A549 (cell line): ENCODE data around the gene ZNF646. TPM values are rescaled to one million over a fixed set of nuclear protein-coding genes. Genes with fewer than 3 reads are reported as not detected.
A peak's percentile ranks its signal among the peaks of the same experiment; 100 is the strongest.
"Not testable (repeated sequence)": the region's sequence is repeated elsewhere in the genome, so short reads cannot be mapped to it uniquely, and the experiment has no call there.

ENCODE experiments used
- ATAC-seq, 2 experiments: fragments of 200-7000 bp in 1 of 2; fragments of >200 bp in 1 of 2; cut with Nextera tagmentation in 1 of 2; cut with Tn5 transposase in 1 of 2; 3 replicates each; pipeline versions ENCODE4 v1.8.0 to v1.9.1; 2018 to 2020; ENCODE audit warnings: mild to moderate bottlenecking in 1 of 2, moderate library complexity in 1 of 2
- CTCF ChIA-PET: fragments of 300-600 bp; sonication (Branson Sonifier 250); formaldehyde crosslinking; extraction: SDS; loops from one replicate; lab custom pipeline; 2021; ENCODE audit warnings: antibody characterized with exemption, inconsistent platforms; lab: Yijun Ruan, JAX
- POLR2A ChIA-PET: fragments of 350-600 bp; formaldehyde crosslinking; extraction: SDS; loops from one replicate; lab custom pipeline; 2021; ENCODE audit warnings: antibody characterized with exemption, inconsistent platforms; lab: Yijun Ruan, JAX
- DNase-seq, 2 experiments: peaks; one replicate each; pipeline versions ENCODE4 v3.0.0 to v3.0.0-alpha.2; 2011 to 2016; ENCODE audit warnings: low read depth in 1 of 2, low spot score in 1 of 2
- FAIRE-seq: peaks from 2 replicates; lab custom pipeline; 2011; peaks lifted over from hg19 to GRCh38; lab: Jason Lieb, UNC
- H3K27ac ChIP-seq, 2 experiments: fragments of >200 bp; sonication (Bioruptor Twin); formaldehyde crosslinking; 3 replicates each; pipeline ENCODE4 v1.5.1; 2016 to 2017
- H3K4me1 ChIP-seq: fragments of >200 bp; sonication (Bioruptor Twin); formaldehyde crosslinking; 3 replicates; pipeline ENCODE4 v1.6.1; 2016
- H3K4me2 ChIP-seq: fragments of >200 bp; sonication (Bioruptor Twin); formaldehyde crosslinking; 3 replicates; pipeline ENCODE4 v1.6.1; 2016
- H3K4me3 ChIP-seq: fragments of >200 bp; sonication (Bioruptor Twin); formaldehyde crosslinking; 3 replicates; pipeline ENCODE4 v1.5.1; 2016
- H3K9me3 ChIP-seq: fragments of >200 bp; sonication (Bioruptor Twin); formaldehyde crosslinking; 3 replicates; pipeline ENCODE4 v1.6.1; 2016
- CBX2 ChIP-seq: fragments of 200-600 bp; sonication (generic); IDR thresholded peaks from 2 replicates; pipeline ENCODE4 v1.6.1; 2016; ENCODE audit warnings: low read depth, mild to moderate bottlenecking, borderline replicate concordance
- CHD4 ChIP-seq: fragments of 200-600 bp; sonication (generic); IDR thresholded peaks from 2 replicates; pipeline ENCODE4 v1.6.1; 2016; ENCODE audit warnings: antibody characterized with exemption, mild to moderate bottlenecking, borderline replicate concordance
- E2F6 ChIP-seq: IDR thresholded peaks from 2 replicates; pipeline ENCODE4 v1.6.1; 2012; ENCODE audit warnings: low read depth, borderline replicate concordance
- EHF ChIP-seq: fragments of 250-450 bp; sonication (Bioruptor Pico); IDR thresholded peaks from 2 replicates; pipeline ENCODE4 v1.5.0; 2020; ENCODE audit warnings: mild to moderate bottlenecking
- EHMT2 ChIP-seq: fragments of 200-600 bp; sonication (generic); IDR thresholded peaks from 2 replicates; pipeline ENCODE4 v1.6.1; 2016; ENCODE audit warnings: antibody characterized with exemption, low read depth, mild to moderate bottlenecking, moderate library complexity
- EP300 ChIP-seq, 2 experiments: fragments of >200 bp; sonication (Bioruptor Twin); formaldehyde crosslinking; IDR thresholded peaks; 2 replicates in 1 of 2; 3 replicates in 1 of 2; pipeline ENCODE4 v1.6.1; 2016 to 2017
- FOSB ChIP-seq: fragments of 250-450 bp; sonication (Bioruptor Pico); IDR thresholded peaks from 2 replicates; pipeline ENCODE4 v1.5.0; 2020; ENCODE audit warnings: mild to moderate bottlenecking, moderate library complexity
- FOSL2 ChIP-seq, 2 experiments: fragments of 450-650 bp in 1 of 2; fragments of >200 bp in 1 of 2; sonication (Bioruptor Twin) in 1 of 2; formaldehyde crosslinking; IDR thresholded peaks; 2 replicates each; pipeline versions ENCODE4 v1.5.0 to v1.6.1; 2016 to 2020; ENCODE audit warnings: mild to moderate bottlenecking in 1 of 2, moderate library complexity in 1 of 2
- GATA3 ChIP-seq: IDR thresholded peaks from 2 replicates; pipeline ENCODE4 v1.6.1; 2012; ENCODE audit warnings: borderline replicate concordance
- HDAC2 ChIP-seq: fragments of 200-600 bp; sonication (generic); IDR thresholded peaks from 2 replicates; pipeline ENCODE4 v1.6.1; 2016
- HES2 ChIP-seq: fragments of >200 bp; sonication (Bioruptor Twin); formaldehyde crosslinking; IDR thresholded peaks from 2 replicates; pipeline ENCODE4 v1.6.1; 2016
- HMGXB4 ChIP-seq: fragments of 250-450 bp; sonication (Bioruptor Pico); IDR thresholded peaks from 2 replicates; pipeline ENCODE4 v1.5.0; 2021; ENCODE audit warnings: mild to moderate bottlenecking, moderate library complexity, borderline replicate concordance
- HOXB13 ChIP-seq: fragments of 250-450 bp; sonication (Bioruptor Pico); IDR thresholded peaks from 2 replicates; pipeline ENCODE4 v1.5.0; 2020; ENCODE audit warnings: low read depth, mild to moderate bottlenecking, moderate library complexity
- HOXB5 ChIP-seq: fragments of 250-450 bp; sonication (Bioruptor Pico); IDR thresholded peaks from 2 replicates; pipeline ENCODE4 v1.5.0; 2020; ENCODE audit warnings: mild to moderate bottlenecking, moderate library complexity
- JUN ChIP-seq, 2 experiments: fragments of >200 bp; sonication (Bioruptor Twin); formaldehyde crosslinking; IDR thresholded peaks; 2 replicates in 1 of 2; 3 replicates in 1 of 2; pipeline ENCODE4 v1.6.1; 2016 to 2017
- JUNB ChIP-seq: fragments of >200 bp; sonication (Bioruptor Twin); formaldehyde crosslinking; IDR thresholded peaks from 2 replicates; pipeline ENCODE4 v1.6.1; 2016
- MAFK ChIP-seq: fragments of 450-650 bp; IDR thresholded peaks from 2 replicates; pipeline ENCODE4 v1.6.1; 2014; ENCODE audit not compliant: partially characterized antibody
- MAX ChIP-seq: IDR thresholded peaks from 2 replicates; pipeline ENCODE4 v1.6.1; 2012
- NFE2L2 ChIP-seq: fragments of 150-350 bp; conservative IDR thresholded peaks from 2 replicates; pipeline ENCODE4 v1.6.1; 2014; ENCODE audit warnings: low read length
- NPAS2 ChIP-seq: fragments of 250-450 bp; sonication (Bioruptor Pico); IDR thresholded peaks from 2 replicates; pipeline ENCODE4 v1.8.0; 2022; ENCODE audit warnings: mild to moderate bottlenecking, moderate library complexity, borderline replicate concordance
- PHF8 ChIP-seq: fragments of 200-600 bp; sonication (generic); IDR thresholded peaks from 2 replicates; pipeline ENCODE4 v1.6.1; 2016; ENCODE audit warnings: low read depth, mild to moderate bottlenecking, antibody characterized with exemption, moderate library complexity, borderline replicate concordance
- POLR2A ChIP-seq: IDR thresholded peaks from 2 replicates; pipeline ENCODE4 v1.6.1; 2012; ENCODE audit warnings: mild to moderate bottlenecking, low read length
- POLR2AphosphoS2 ChIP-seq: conservative IDR thresholded peaks from 2 replicates; pipeline ENCODE4 v1.6.1; 2012; ENCODE audit warnings: low read length, improper control_type of control experiment, inconsistent platforms
- RCOR1 ChIP-seq: fragments of 150-350 bp; IDR thresholded peaks from 2 replicates; pipeline ENCODE4 v1.6.1; 2014; ENCODE audit warnings: antibody characterized with exemption, low read length, low read depth
- RNF2 ChIP-seq: fragments of 200-600 bp; sonication (generic); IDR thresholded peaks from 2 replicates; pipeline ENCODE4 v1.6.1; 2016; ENCODE audit warnings: low read depth, mild to moderate bottlenecking, antibody characterized with exemption, moderate library complexity, borderline replicate concordance
- SMC3 ChIP-seq: fragments of >200 bp; sonication (Bioruptor Twin); formaldehyde crosslinking; IDR thresholded peaks from 3 replicates; pipeline ENCODE4 v1.6.1; 2018; ENCODE audit warnings: inconsistent platforms
- SREBF2 ChIP-seq: fragments of 450-650 bp; IDR thresholded peaks from 2 replicates; pipeline ENCODE4 v1.6.1; 2014; ENCODE audit warnings: mild to moderate bottlenecking, moderate library complexity
- TP53 ChIP-seq: fragments of 250-450 bp; sonication (Bioruptor Pico); IDR thresholded peaks from 2 replicates; pipeline ENCODE4 v1.5.0; 2021; ENCODE audit warnings: mild to moderate bottlenecking, moderate library complexity
- ZSCAN20 ChIP-seq: fragments of 250-450 bp; sonication (Bioruptor Pico); IDR thresholded peaks from 2 replicates; pipeline ENCODE4 v1.8.0; 2022; ENCODE audit warnings: mild to moderate bottlenecking, moderate library complexity
- WGBS: methylation state at CpG from one replicate; pipeline ENCODE4 v1.1.6; 2017; ENCODE audit errors: missing lambda C conversion rate; 5-methylcytosine and 5-hydroxymethylcytosine counted together
- polyA plus RNA-seq, 4 experiments: library from polyadenylated mRNA; depleted of rRNA in 3 of 4; stranded (reverse); fragments of >200 nt; fragmentation: RNase III in 1 of 4; extraction: RNeasy Plus Mini Kit Qiagen cat#74134 plus additional on column Dnase treatment in 1 of 4; gene quantifications; 2 replicates in 3 of 4; 3 replicates in 1 of 4; pipeline ENCODE4 v1.2.3, GENCODE V29; 2011 to 2017

ZNF646 gene
- polyA plus RNA-seq, 2 of the 4 experiments (the other 2 are of a cell fraction), result 3.0 to 8.2 TPM

- Histone ChIP-seq H3K4me3 (no peak overlapping the region), H3K9me3 (no peaks in the 10 kb centered on the region), H3K4me2 (no peak overlapping the region), H3K27ac (no peak overlapping the region), H3K4me1 (no peaks in the 10 kb centered on the region)
- ChIA-PET CTCF (interaction anchor here (0.6 to 12.6 kb wide), 8 partner anchors 9 to 176 kb away, joined by 3 to 97 read pairs (median 3); partner anchors contain the start of genes HSD3B7 and KAT8), POLR2A (interaction anchor here (0.5 to 1.1 kb wide), 3 partner anchors 18 to 198 kb away, joined by 3 read pairs; partner anchors contain the start of genes KAT8 and SETD1A)
- no peak for DNase-seq
- no peak for FAIRE-seq
- TF ChIP-seq HOXB5 (CRISPR knock-in tag), result no peak
- no peak for TF ChIP-seq EHF (CRISPR knock-in tag)
- TF ChIP-seq MAFK, result no peak
- no peak for TF ChIP-seq EP300 (IDR thresholded peaks at IDR 0.05)
- 25% methylated on average over 3 of the region's 4 CpGs for WGBS
- ATAC-seq, result peak in 1 of 2 experiments; percentile 10; a peak in 2 of 6 replicates
These were observed 25.8 kb downstream of the ZNF646 start for GRCh38 chr16:31099860-31100638.

- H3K9me3 ChIP-seq, H3K4me2 ChIP-seq, ATAC-seq, H3K27ac ChIP-seq, H3K4me3 ChIP-seq, H3K4me1 ChIP-seq, FAIRE-seq, DNase-seq: not testable (repeated sequence)
- CTCF ChIA-PET, result interaction anchor here (0.6 to 12.6 kb wide), 9 partner anchors 10 to 175 kb away, joined by 3 to 97 read pairs (median 3); partner anchors contain the start of genes HSD3B7 and KAT8
- POLR2A ChIA-PET, result interaction anchor here (0.5 to 0.9 kb wide), 2 partner anchors 17 to 197 kb away, joined by 3 to 5 read pairs; partner anchors contain the start of gene KAT8
- 87% methylated on average over 13 of the region's 13 CpGs for WGBS
These were observed 26.8 kb downstream of the ZNF646 start for GRCh38 chr16:31100876-31101641.

GRCh38 chr16:31105677-31106213, 31.5 kb downstream of the ZNF646 start:
- ChIA-PET CTCF (no interaction called here), POLR2A (no interaction called here)
- peak overlapping the region; percentile 98 for H3K4me2 ChIP-seq
- peak; percentile 69 to 70 for ATAC-seq
- peak overlapping the region; percentile 91 to 96 for H3K27ac ChIP-seq
- no peaks in the 10 kb centered on the region for H3K9me3 ChIP-seq
- DNase-seq, result peak; percentile 69 to 82
- FAIRE-seq, result no peak
- H3K4me3 ChIP-seq, result peak overlapping the region; percentile 30; the same call in 1 of the 3 replicates
- peaks cover 15% of the 10 kb centered on the region for H3K4me1 ChIP-seq
- WGBS, result 10% methylated on average over 31 of the region's 33 CpGs
- no peak for TF ChIP-seq GATA3
- TF ChIP-seq EHMT2, result no peak
- no peak for TF ChIP-seq HES2
- no peak for TF ChIP-seq HOXB5 (CRISPR knock-in tag)
- TF ChIP-seq POLR2A, result peak; percentile 36
- TF ChIP-seq RNF2, result no peak
- TF ChIP-seq SMC3, result peak; percentile 22; the same call in 1 of the 3 replicates
- no peak for TF ChIP-seq SREBF2
- TF ChIP-seq FOSL2 (IDR thresholded peaks at IDR 0.05), result no peak
- TF ChIP-seq FOSL2 (CRISPR knock-in tag; IDR thresholded peaks at IDR 0.05), result no peak
- TF ChIP-seq RCOR1, result no peak
- 0 out of 5 replicates have a peak, but pooled peaks of 1 of the 2 experiments have one; percentile 31 for TF ChIP-seq JUN (IDR thresholded peaks at IDR 0.05)
- peak; percentile 67; the same call in 1 of the 2 replicates for TF ChIP-seq E2F6
- no peak for TF ChIP-seq FOSB (CRISPR knock-in tag)
- no peak for TF ChIP-seq HMGXB4
- TF ChIP-seq CHD4, result no peak
- no peak for TF ChIP-seq NFE2L2
- TF ChIP-seq PHF8, result no peak
- TF ChIP-seq JUNB, result no peak
- peak; percentile 60; the same call in 1 of the 2 replicates for TF ChIP-seq NPAS2 (CRISPR knock-in tag)
- no peak for TF ChIP-seq CBX2
- TF ChIP-seq POLR2AphosphoS2, result no peak
- TF ChIP-seq ZSCAN20 (CRISPR knock-in tag), result no peak
- no peak for TF ChIP-seq HOXB13
- TF ChIP-seq MAX, result peak; percentile 90
- no peak for TF ChIP-seq TP53 (CRISPR knock-in tag)
- no peak for TF ChIP-seq HDAC2
